ENCODE results near the gene CCDC88B.

The CCDC88B gene, protein sequence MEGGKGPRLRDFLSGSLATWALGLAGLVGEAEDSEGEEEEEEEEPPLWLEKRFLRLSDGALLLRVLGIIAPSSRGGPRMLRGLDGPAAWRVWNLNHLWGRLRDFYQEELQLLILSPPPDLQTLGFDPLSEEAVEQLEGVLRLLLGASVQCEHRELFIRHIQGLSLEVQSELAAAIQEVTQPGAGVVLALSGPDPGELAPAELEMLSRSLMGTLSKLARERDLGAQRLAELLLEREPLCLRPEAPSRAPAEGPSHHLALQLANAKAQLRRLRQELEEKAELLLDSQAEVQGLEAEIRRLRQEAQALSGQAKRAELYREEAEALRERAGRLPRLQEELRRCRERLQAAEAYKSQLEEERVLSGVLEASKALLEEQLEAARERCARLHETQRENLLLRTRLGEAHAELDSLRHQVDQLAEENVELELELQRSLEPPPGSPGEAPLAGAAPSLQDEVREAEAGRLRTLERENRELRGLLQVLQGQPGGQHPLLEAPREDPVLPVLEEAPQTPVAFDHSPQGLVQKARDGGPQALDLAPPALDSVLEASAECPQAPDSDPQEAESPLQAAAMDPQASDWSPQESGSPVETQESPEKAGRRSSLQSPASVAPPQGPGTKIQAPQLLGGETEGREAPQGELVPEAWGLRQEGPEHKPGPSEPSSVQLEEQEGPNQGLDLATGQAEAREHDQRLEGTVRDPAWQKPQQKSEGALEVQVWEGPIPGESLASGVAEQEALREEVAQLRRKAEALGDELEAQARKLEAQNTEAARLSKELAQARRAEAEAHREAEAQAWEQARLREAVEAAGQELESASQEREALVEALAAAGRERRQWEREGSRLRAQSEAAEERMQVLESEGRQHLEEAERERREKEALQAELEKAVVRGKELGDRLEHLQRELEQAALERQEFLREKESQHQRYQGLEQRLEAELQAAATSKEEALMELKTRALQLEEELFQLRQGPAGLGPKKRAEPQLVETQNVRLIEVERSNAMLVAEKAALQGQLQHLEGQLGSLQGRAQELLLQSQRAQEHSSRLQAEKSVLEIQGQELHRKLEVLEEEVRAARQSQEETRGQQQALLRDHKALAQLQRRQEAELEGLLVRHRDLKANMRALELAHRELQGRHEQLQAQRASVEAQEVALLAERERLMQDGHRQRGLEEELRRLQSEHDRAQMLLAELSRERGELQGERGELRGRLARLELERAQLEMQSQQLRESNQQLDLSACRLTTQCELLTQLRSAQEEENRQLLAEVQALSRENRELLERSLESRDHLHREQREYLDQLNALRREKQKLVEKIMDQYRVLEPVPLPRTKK (N-terminal part only)

DNA sequence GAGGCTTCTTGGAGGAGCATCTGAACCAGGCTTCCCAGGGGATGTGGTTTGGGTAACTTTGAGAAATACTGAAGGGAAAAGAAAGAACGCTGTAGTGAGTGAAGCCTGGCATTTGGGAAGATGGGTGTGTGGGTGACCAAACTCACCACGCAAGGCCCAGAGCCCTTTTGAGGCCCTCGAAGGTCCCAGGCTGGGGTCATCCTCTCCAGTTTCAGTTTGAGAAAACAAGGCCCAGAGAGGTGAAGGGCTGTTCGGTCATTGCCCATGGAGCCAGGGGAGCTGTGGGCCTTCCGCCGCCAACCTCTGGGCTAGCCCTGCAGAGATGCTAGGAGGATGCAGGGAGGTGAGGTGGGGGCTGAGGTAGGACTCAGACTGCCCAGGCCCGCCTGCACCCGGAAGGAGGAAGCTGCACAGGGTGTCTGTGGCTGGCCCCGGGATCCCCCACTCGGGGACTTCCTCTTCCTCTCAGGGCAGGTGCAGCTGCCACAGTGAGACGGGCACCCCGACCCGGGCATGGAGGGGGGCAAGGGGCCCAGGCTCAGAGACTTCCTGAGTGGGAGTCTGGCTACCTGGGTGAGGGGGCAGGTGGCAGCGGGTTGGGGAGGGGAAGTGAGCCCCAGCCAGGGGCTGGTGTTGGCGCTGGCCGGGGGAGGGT lies at the start of gene CCDC88B:
Gene CCDC88B, plus strand, starts transcription at position 451 of the 655 bp plus-strand sequence. Its CDS starts 63 bp downstream, at position 514.
- H3K4me3 ChIP-seq (ENCODE audit: low read depth, low read length): peak within 1 kb of the TSS; percentile 62
- DNase-seq (ENCODE audit: low read depth): peak; percentile 50
- TF ChIP-seq, protein P1, sequence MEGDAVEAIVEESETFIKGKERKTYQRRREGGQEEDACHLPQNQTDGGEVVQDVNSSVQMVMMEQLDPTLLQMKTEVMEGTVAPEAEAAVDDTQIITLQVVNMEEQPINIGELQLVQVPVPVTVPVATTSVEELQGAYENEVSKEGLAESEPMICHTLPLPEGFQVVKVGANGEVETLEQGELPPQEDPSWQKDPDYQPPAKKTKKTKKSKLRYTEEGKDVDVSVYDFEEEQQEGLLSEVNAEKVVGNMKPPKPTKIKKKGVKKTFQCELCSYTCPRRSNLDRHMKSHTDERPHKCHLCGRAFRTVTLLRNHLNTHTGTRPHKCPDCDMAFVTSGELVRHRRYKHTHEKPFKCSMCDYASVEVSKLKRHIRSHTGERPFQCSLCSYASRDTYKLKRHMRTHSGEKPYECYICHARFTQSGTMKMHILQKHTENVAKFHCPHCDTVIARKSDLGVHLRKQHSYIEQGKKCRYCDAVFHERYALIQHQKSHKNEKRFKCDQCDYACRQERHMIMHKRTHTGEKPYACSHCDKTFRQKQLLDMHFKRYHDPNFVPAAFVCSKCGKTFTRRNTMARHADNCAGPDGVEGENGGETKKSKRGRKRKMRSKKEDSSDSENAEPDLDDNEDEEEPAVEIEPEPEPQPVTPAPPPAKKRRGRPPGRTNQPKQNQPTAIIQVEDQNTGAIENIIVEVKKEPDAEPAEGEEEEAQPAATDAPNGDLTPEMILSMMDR (IDR thresholded peaks at IDR 0.05; ENCODE audit: low read depth, low read length, missing control alignments): no peak

DNA sequence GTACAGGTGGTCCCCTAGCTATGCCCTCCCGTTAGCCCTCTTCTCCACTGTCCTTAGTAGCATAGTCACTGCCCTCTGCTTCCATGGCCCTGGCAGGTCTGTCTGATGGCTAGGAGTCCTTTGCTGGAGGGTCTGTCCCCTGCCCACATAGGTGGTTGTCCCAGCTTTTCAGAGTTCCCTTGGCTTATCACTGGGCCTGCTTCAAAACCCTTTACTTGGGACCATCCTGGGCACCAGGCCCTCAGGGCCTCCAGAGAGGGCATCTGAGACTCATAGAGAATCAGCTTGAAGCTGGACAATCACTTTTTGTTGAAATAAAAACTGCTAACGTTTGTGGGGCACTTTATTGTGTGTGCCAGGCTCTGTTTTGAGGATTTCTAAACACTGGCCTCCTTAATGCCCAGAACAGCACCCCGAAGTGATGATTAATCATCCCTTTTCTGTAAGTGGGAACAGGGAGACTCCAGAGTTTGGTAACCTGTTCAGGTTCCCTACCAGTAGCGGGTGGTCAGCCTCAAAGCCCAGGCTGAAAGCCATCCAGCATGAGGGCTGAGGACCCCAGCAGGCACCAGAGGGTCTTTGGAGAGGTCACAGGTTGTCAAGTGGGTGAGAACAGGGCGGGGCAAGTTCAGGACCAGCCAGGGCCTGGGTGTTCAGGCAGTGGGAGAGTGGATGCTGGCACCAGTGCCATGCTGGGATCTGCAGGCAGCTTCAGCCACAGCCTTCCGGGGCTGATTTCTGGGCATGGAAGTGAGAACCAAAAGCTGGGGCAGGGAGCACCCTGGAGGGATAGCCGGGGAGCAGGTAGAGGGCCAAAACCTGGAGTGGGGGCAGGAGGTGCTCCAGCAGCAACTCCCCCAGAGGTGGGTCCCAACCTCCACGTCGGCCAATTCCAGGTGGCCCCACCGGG lies 49.4 kb upstream of the CCDC88B start:
- DNase-seq (ENCODE audit: low read depth): no peak
- H3K4me3 ChIP-seq (ENCODE audit: low read depth, low read length): no peak overlapping the region
- TF ChIP-seq, protein P1 (IDR thresholded peaks at IDR 0.05; ENCODE audit: low read depth, low read length, missing control alignments): no peak

DNA sequence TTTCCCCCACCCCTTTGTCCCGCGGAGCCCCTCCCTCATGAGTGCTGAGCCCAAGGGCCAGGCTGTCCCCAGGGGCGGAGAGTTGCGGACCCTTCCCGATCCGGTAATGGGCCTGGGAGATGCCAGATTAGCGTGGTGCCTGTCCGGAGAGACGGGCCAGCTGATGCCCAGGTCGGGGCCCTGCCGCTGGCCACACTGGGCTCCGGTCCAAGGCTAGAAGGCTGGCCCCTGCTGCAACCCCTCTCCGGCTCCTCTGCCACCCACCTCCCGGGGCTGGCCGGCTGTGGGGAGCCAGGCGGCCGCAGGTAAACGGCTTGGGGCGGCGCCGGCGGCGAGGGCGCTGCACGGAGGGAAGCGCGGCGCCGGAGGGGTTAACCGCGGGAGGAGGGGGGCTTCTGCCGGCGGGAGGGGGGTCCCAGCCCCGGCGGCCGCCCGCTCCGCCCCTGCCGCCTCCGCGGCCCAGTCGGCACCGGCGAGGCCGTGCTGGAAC lies 48.7 kb upstream of the CCDC88B start, which contains the start of gene KCNK4:
Gene KCNK4, plus strand, starts transcription at position 41 of the 490 bp plus-strand sequence. CDS start 1,717 bp downstream, outside the sequence.
- TF ChIP-seq, protein P1 (IDR thresholded peaks at IDR 0.05; ENCODE audit: low read depth, low read length, missing control alignments): no peak
- no peak for DNase-seq (ENCODE audit: low read depth)
- no peak within 1 kb of the TSS; the same call in 1 of the 2 replicates for H3K4me3 ChIP-seq (ENCODE audit: low read depth, low read length)

DNA sequence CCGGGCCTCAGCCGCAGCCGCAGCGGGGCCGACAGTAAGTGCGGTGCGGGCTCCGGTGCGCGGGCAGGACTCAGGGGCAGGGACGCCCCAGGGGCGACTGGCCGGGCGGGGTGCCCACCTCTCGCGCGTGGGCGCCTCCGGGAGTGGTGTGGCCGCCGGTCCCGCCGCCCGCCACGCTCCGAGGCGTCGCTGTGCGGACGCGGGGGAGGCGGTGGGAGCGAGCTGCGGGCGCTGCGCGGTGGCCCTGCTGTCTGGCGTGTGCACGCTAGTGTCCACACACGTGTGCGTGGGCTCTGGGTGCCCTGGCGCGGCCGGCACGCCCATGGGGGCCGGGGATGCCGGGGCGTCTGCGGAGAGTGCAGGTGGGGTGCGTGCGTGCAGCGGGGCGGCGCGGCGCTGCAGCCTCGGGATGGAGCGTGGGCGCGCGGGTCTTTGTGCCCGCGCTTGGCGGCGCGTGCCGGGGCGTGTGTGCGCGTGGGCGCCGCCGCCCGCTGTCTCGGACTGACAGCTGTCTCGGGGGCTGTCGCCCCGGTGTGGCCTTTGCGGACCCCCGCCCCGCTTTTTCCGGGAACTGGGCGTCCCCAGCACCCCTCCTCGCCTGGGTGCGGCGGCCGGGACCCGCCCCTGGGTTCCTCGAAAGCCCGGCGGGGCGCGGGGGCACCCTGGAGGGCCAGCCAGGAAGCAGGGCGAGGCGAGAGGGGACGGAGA lies 48.1 kb upstream of the CCDC88B start:
- H3K4me3 ChIP-seq (ENCODE audit: low read depth, low read length): no peak overlapping the region; the same call in 1 of the 2 replicates
- DNase-seq (ENCODE audit: low read depth): no peak
- TF ChIP-seq, protein P1 (IDR thresholded peaks at IDR 0.05; ENCODE audit: low read depth, low read length, missing control alignments): no peak

DNA sequence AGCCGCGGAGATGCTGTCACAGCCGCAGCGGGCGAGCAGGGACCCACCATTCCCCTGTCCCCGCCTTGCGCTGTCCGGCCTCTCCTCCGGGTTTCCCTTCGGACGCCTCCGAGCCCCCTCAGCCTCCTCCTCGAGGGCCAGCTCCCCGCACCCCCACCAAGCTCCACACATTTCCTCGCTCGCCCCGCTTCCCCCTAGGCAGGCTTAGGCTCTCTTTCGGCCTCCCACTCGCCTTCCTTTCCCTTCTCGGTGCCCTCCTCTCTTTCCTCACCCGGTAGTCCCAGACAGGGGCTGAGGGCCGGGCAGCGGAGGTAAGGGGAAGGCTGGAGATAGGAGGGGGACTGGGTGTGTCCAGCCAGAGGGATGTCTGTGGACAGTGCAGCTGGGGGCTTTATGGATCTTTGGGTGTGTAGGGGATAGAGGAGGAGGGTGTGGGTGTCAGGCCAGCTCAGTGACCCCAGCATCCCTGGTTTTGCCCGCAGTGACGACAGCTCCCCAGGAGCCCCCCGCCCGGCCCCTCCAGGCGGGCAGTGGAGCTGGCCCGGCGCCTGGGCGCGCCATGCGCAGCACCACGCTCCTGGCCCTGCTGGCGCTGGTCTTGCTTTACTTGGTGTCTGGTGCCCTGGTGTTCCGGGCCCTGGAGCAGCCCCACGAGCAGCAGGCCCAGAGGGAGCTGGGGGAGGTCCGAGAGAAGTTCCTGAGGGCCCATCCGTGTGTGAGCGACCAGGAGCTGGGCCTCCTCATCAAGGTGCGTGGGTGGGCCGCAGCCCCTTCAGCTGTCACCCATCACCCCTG lies 47.3 kb upstream of the CCDC88B start:
- DNase-seq (ENCODE audit: low read depth): no peak

More for the DNA sequence above, 47.3 kb upstream of the CCDC88B start:
- TF ChIP-seq, protein P1 (IDR thresholded peaks at IDR 0.05; ENCODE audit: low read depth, low read length, missing control alignments): no peak
- no peak overlapping the region; the same call in 1 of the 2 replicates for H3K4me3 ChIP-seq (ENCODE audit: low read depth, low read length)

Measured in GM12864 (cell line).